ENCODE results near the gene WWTR1.

Gene WWTR1

GRCh38 chr3:149532489-149533180 lies 125.2 kb downstream of the WWTR1 start:
- DNase-seq (ENCODE audit: low spot score), result peak; percentile 48

- no peak for DNase-seq (ENCODE audit: low spot score)
Observed at GRCh38 chr3:149529099-149529498, 128.7 kb downstream of the WWTR1 start.

GRCh38 chr3:149528340-149528650 lies 129.5 kb downstream of the WWTR1 start:
- DNase-seq (ENCODE audit: low spot score), result no peak

- peak; percentile 43 for DNase-seq (ENCODE audit: low spot score)
Observed at GRCh38 chr3:149527531-149528339, 130.1 kb downstream of the WWTR1 start.

- no peak for DNase-seq (ENCODE audit: low spot score)
Observed at GRCh38 chr3:149523512-149524299, 134.1 kb downstream of the WWTR1 start.

GRCh38 chr3:149519912-149520311 lies 137.9 kb downstream of the WWTR1 start:
- no peak for DNase-seq (ENCODE audit: low spot score)

GRCh38 chr3:149516920-149517319 lies 140.9 kb downstream of the WWTR1 start:
- no peak for DNase-seq (ENCODE audit: low spot score)

GRCh38 chr3:149515249-149515648 lies 142.6 kb downstream of the WWTR1 start:
- no peak for DNase-seq (ENCODE audit: low spot score)

GRCh38 chr3:149514471-149514870 lies 143.4 kb downstream of the WWTR1 start:
- no peak for DNase-seq (ENCODE audit: low spot score)

- peak; percentile 85 for DNase-seq (ENCODE audit: low spot score)
Observed at GRCh38 chr3:149512073-149512782, 145.6 kb downstream of the WWTR1 start.

GRCh38 chr3:149511040-149511626 lies 146.7 kb downstream of the WWTR1 start:
- no peak for DNase-seq (ENCODE audit: low spot score)

GRCh38 chr3:149510480-149510879 lies 147.3 kb downstream of the WWTR1 start:
- no peak for DNase-seq (ENCODE audit: low spot score)

- DNase-seq (ENCODE audit: low spot score), result no peak
Observed at GRCh38 chr3:149509526-149509925, 148.3 kb downstream of the WWTR1 start.

- peak; percentile 32 for DNase-seq (ENCODE audit: low spot score)
Observed at GRCh38 chr3:149507491-149508324, 150.1 kb downstream of the WWTR1 start.

GRCh38 chr3:149506965-149507364 lies 150.9 kb downstream of the WWTR1 start:
- no peak for DNase-seq (ENCODE audit: low spot score)

GRCh38 chr3:149506540-149506939 lies 151.3 kb downstream of the WWTR1 start:
- DNase-seq (ENCODE audit: low spot score), result no peak

- DNase-seq (ENCODE audit: low spot score), result no peak
Observed at GRCh38 chr3:149502438-149502837, 155.4 kb downstream of the WWTR1 start.

- no peak for DNase-seq (ENCODE audit: low spot score)
Observed at GRCh38 chr3:149501524-149501923, 156.3 kb downstream of the WWTR1 start.

- DNase-seq (ENCODE audit: low spot score), result no peak
Observed at GRCh38 chr3:149497966-149498670, 159.7 kb downstream of the WWTR1 start.

- DNase-seq (ENCODE audit: low spot score), result no peak
Observed at GRCh38 chr3:149496891-149497290, 160.9 kb downstream of the WWTR1 start.
